ENCODE measurements around the gene LSM6.

The LSM6 gene

GRCh38 chr4:146134761-146135445 lies 40.6 kb upstream of the LSM6 start (continued):
- TF ChIP-seq ZNF596 (tag by site-specific recombination; IDR thresholded peaks at IDR 0.05), result no peak
- TF ChIP-seq WT1 (tag by site-specific recombination; IDR thresholded peaks at IDR 0.05), result no peak
- TF ChIP-seq ZNF146 (tag by site-specific recombination; IDR thresholded peaks at IDR 0.05), result no peak
- no peak for TF ChIP-seq ZBTB7A (tag by site-specific recombination; IDR thresholded peaks at IDR 0.05; ENCODE audit: low read depth)
- TF ChIP-seq ZNF175 (tag by site-specific recombination; IDR thresholded peaks at IDR 0.05), result no peak
- no peak for TF ChIP-seq GLIS2 (tag by site-specific recombination; IDR thresholded peaks at IDR 0.05)
- TF ChIP-seq ZBTB6 (tag by site-specific recombination; IDR thresholded peaks at IDR 0.05), result no peak

GRCh38 chr4:146135941-146136340 lies 39.6 kb upstream of the LSM6 start:
- POLR2A ChIA-PET, result no interaction called here
- TF ChIP-seq ZNF654 (tag by site-specific recombination; IDR thresholded peaks at IDR 0.05; ENCODE audit: low read depth), result no peak
- no peak for TF ChIP-seq ZNF148 (tag by site-specific recombination; IDR thresholded peaks at IDR 0.05; ENCODE audit: borderline replicate concordance)
- no peak for TF ChIP-seq ZNF184 (tag by site-specific recombination; IDR thresholded peaks at IDR 0.05)
- no peak for TF ChIP-seq REST (tag by site-specific recombination; IDR thresholded peaks at IDR 0.05)
- no peak for TF ChIP-seq PRDM4 (tag by site-specific recombination; IDR thresholded peaks at IDR 0.05)
- no peak for TF ChIP-seq ZNF112 (tag by site-specific recombination; IDR thresholded peaks at IDR 0.05)
- TF ChIP-seq ZNF785 (tag by site-specific recombination; IDR thresholded peaks at IDR 0.05), result no peak
- TF ChIP-seq ZNF121 (tag by site-specific recombination; IDR thresholded peaks at IDR 0.05), result no peak
- no peak for TF ChIP-seq ZNF19 (tag by site-specific recombination; IDR thresholded peaks at IDR 0.05; ENCODE audit: low read depth)
- H3K4me1 ChIP-seq (ENCODE audit: control insufficient read depth, insufficient read depth, low read length), result no peaks in the 10 kb centered on the region
- no peaks in the 10 kb centered on the region for H3K9me3 ChIP-seq (ENCODE audit: control insufficient read depth, insufficient read depth, low read depth, low read length)
- no peak overlapping the region for H3K4me3 ChIP-seq (ENCODE audit: low read depth, low read length)
- H3K36me3 ChIP-seq (ENCODE audit: control insufficient read depth in 2 of 2, insufficient read depth in 1 of 2, low read length in 2 of 2), result no peaks in the 10 kb centered on the region
- CTCF ChIA-PET, result no interaction called here
- no peak overlapping the region for H3K27ac ChIP-seq (ENCODE audit: extremely low read depth, low read depth, low read length)
